RWPE1 (cell line): ENCODE results near the gene APBB2.

Experiments used
- CTCF ChIA-PET: fragments of 350-600 bp; sonication (Branson Sonifier 250); formaldehyde crosslinking; extraction: SDS; loops from one replicate; lab custom pipeline; 2021; lab: Yijun Ruan, JAX
- POLR2A ChIA-PET: fragments of 400-600 bp; formaldehyde crosslinking; extraction: SDS; loops from one replicate; lab custom pipeline; 2020; ENCODE audit warnings: antibody characterized with exemption; ENCODE audit not compliant: low non-redundant PET; lab: Yijun Ruan, JAX
- DNase-seq: peaks from one replicate; pipeline ENCODE4 v3.0.0; 2012; ENCODE audit warnings: low spot score
- H3K27ac ChIP-seq: fragments of 450-650 bp; 2 replicates; pipeline ENCODE4 v1.5.1; 2017
- TF ChIP-seq, protein P1 (sequence below): fragments of 450-650 bp; conservative IDR thresholded peaks from 2 replicates; pipeline ENCODE4 v1.5.1; 2017; ENCODE audit warnings: low read depth, mild to moderate bottlenecking

Gene APBB2

GRCh38 chr4:40948014-40948413 lies 266.3 kb downstream of the APBB2 start:
- CTCF ChIA-PET = no interaction called here
- H3K27ac ChIP-seq = no peak overlapping the region
- POLR2A ChIA-PET = no interaction called here
- TF ChIP-seq, protein P1, sequence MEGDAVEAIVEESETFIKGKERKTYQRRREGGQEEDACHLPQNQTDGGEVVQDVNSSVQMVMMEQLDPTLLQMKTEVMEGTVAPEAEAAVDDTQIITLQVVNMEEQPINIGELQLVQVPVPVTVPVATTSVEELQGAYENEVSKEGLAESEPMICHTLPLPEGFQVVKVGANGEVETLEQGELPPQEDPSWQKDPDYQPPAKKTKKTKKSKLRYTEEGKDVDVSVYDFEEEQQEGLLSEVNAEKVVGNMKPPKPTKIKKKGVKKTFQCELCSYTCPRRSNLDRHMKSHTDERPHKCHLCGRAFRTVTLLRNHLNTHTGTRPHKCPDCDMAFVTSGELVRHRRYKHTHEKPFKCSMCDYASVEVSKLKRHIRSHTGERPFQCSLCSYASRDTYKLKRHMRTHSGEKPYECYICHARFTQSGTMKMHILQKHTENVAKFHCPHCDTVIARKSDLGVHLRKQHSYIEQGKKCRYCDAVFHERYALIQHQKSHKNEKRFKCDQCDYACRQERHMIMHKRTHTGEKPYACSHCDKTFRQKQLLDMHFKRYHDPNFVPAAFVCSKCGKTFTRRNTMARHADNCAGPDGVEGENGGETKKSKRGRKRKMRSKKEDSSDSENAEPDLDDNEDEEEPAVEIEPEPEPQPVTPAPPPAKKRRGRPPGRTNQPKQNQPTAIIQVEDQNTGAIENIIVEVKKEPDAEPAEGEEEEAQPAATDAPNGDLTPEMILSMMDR = no peak
- no peak for DNase-seq

GRCh38 chr4:40946652-40947051 lies 267.7 kb downstream of the APBB2 start:
- no peak overlapping the region for H3K27ac ChIP-seq
- no peak for DNase-seq
- CTCF ChIA-PET = no interaction called here
- TF ChIP-seq, protein P1 = no peak
- POLR2A ChIA-PET = no interaction called here

GRCh38 chr4:40940756-40941155 lies 273.6 kb downstream of the APBB2 start:
- TF ChIP-seq, protein P1 = no peak
- ChIA-PET CTCF (interaction anchor here (1.2 kb wide), 1 partner anchor 16 kb away, joined by 3 read pairs; no protein-coding TSS in a partner anchor), POLR2A (no interaction called here)
- H3K27ac ChIP-seq = no peak overlapping the region
- DNase-seq = no peak

- ChIA-PET POLR2A (no interaction called here), CTCF (no interaction called here)
- DNase-seq = no peak
- TF ChIP-seq, protein P1 = no peak
- H3K27ac ChIP-seq = no peak overlapping the region
Observed at GRCh38 chr4:40940317-40940741, 274.0 kb downstream of the APBB2 start.

- TF ChIP-seq, protein P1 = no peak
- no peak for DNase-seq
- POLR2A ChIA-PET = no interaction called here
- CTCF ChIA-PET = interaction anchor here (0.6 kb wide), 1 partner anchor 9 kb away, joined by 3 read pairs; no protein-coding TSS in a partner anchor
- H3K27ac ChIP-seq = no peak overlapping the region
Observed at GRCh38 chr4:40939856-40940255, 274.5 kb downstream of the APBB2 start.

GRCh38 chr4:40938337-40938736 lies 276.0 kb downstream of the APBB2 start:
- TF ChIP-seq, protein P1 = no peak
- H3K27ac ChIP-seq = no peak overlapping the region
- POLR2A ChIA-PET = no interaction called here
- no peak for DNase-seq
- CTCF ChIA-PET = no interaction called here
